GM12878 (cell line): ENCODE data around the gene LRRC4B. TPM values are rescaled to one million over a fixed set of nuclear protein-coding genes. Genes with fewer than 3 reads are reported as not detected.

Experiments used
- ATAC-seq: fragments of 200-7000 bp; cut with Tn5 transposase; 3 replicates; pipeline ENCODE4 v1.9.1; 2020; ENCODE audit warnings: mild to moderate bottlenecking, moderate library complexity
- BruUV-seq: library from RNA; stranded (reverse); fragments of 400-500 nt; replicated peaks from 2 replicates; lab custom pipeline; 2021; lab: Mats Ljungman, UMichigan
- CTCF ChIA-PET: fragments of 300-600 bp; sonication (Branson Sonifier 250); formaldehyde crosslinking; extraction: SDS; loops from one replicate; lab custom pipeline; 2021; ENCODE audit warnings: inconsistent platforms; lab: Yijun Ruan, JAX
- POLR2A ChIA-PET: fragments of 350-600 bp; formaldehyde crosslinking; extraction: SDS; loops from one replicate; lab custom pipeline; 2021; ENCODE audit warnings: inconsistent platforms; lab: Charles Lee
- RAD21 ChIA-PET: fragments of 300-600 bp; sonication (Branson Sonifier 250); formaldehyde crosslinking; loops from one replicate; lab custom pipeline; 2023; ENCODE audit warnings: antibody characterized with exemption; ENCODE audit not compliant: unreplicated experiment; lab: Charles Lee
- SMC1A ChIA-PET: fragments of 300-600 bp; sonication (Branson Sonifier 250); formaldehyde crosslinking; loops from one replicate; lab custom pipeline; 2023; ENCODE audit not compliant: unreplicated experiment, uncharacterized antibody; lab: Charles Lee
- DNase-seq: peaks from one replicate; pipeline ENCODE4 v3.0.0-alpha.2; 2011; ENCODE audit warnings: low read depth, low spot score
- FAIRE-seq: peaks from 3 replicates; lab custom pipeline; 2011; peaks lifted over from hg19 to GRCh38; lab: Jason Lieb, UNC
- H2AFZ ChIP-seq: 2 replicates; pipeline ENCODE4 v1.6.0; 2011; ENCODE audit warnings: low read depth, low read length, control low read depth; ENCODE audit not compliant: control insufficient read depth
- H3K27ac ChIP-seq: 2 replicates; pipeline ENCODE4 v1.5.1; 2011; ENCODE audit warnings: control low read depth; ENCODE audit not compliant: control insufficient read depth, insufficient read depth
- H3K27me3 ChIP-seq, 2 experiments: replicated peaks in 1 of 2; 2 replicates each; pipeline versions ENCODE4 v1.6.0 to v1.6.1; 2011; ENCODE audit warnings: low read length in 1 of 2; ENCODE audit not compliant: control insufficient read depth in 2 of 2, insufficient read depth in 2 of 2
- H3K36me3 ChIP-seq, 2 experiments: 2 replicates each; pipeline ENCODE4 v1.5.1; 2011; ENCODE audit warnings: low read length in 1 of 2; ENCODE audit not compliant: control insufficient read depth in 2 of 2, insufficient read depth in 2 of 2
- H3K4me1 ChIP-seq: 2 replicates; pipeline ENCODE4 v1.6.1; 2011; ENCODE audit warnings: mild to moderate bottlenecking, low read length, moderate library complexity, mixed read lengths; ENCODE audit not compliant: control insufficient read depth, insufficient read depth
- H3K4me2 ChIP-seq: 2 replicates; pipeline ENCODE4 v1.6.0; 2011; ENCODE audit warnings: control low read depth; ENCODE audit not compliant: control insufficient read depth, insufficient read depth
- H3K4me3 ChIP-seq: fragments of 200-600 bp; sonication (generic); 2 replicates; pipeline ENCODE4 v1.5.1; 2016
- H3K79me2 ChIP-seq: 2 replicates; pipeline ENCODE4 v1.6.0; 2011; ENCODE audit warnings: low read length; ENCODE audit not compliant: control insufficient read depth, insufficient read depth
- H3K9ac ChIP-seq: 2 replicates; pipeline ENCODE4 v1.8.0; 2011; ENCODE audit warnings: low read length, control low read depth, mixed read lengths; ENCODE audit not compliant: control insufficient read depth, insufficient read depth
- H3K9me3 ChIP-seq: replicated peaks from 3 replicates; pipeline ENCODE4 v1.5.1; 2011; ENCODE audit warnings: mild to moderate bottlenecking, low read length; ENCODE audit not compliant: control insufficient read depth, insufficient read depth
- H4K20me1 ChIP-seq: 2 replicates; pipeline ENCODE4 v1.6.0; 2011; ENCODE audit not compliant: control insufficient read depth, insufficient read depth
- BHLHE40 ChIP-seq, 2 experiments: fragments of 450-650 bp in 1 of 2; IDR thresholded peaks; 2 replicates each; pipeline ENCODE4 v1.6.1; 2011 to 2017; ENCODE audit warnings: low read depth in 2 of 2, borderline replicate concordance in 1 of 2, improper control_type of control experiment in 1 of 2, low read length in 1 of 2, mild to moderate bottlenecking in 1 of 2
- CHD4 ChIP-seq: fragments of 200-600 bp; sonication (generic); IDR thresholded peaks from 2 replicates; pipeline ENCODE4 v1.6.1; 2016; ENCODE audit warnings: mild to moderate bottlenecking
- CREM ChIP-seq: IDR thresholded peaks from 2 replicates; pipeline ENCODE4 v1.6.1; 2014; ENCODE audit warnings: antibody characterized with exemption, low read depth
- ESRRA ChIP-seq: IDR thresholded peaks from 2 replicates; pipeline ENCODE4 v1.6.1; 2012; ENCODE audit warnings: mild to moderate bottlenecking, low read length, improper control_type of control experiment
- FOXM1 ChIP-seq: IDR thresholded peaks from 2 replicates; pipeline ENCODE4 v1.6.1; 2012; ENCODE audit warnings: low read depth, mild to moderate bottlenecking, inconsistent platforms, low read length, moderate library complexity
- HDGF ChIP-seq: fragments of 450-650 bp; IDR thresholded peaks from 2 replicates; pipeline ENCODE4 v1.6.1; 2016; ENCODE audit warnings: antibody characterized with exemption
- MXI1 ChIP-seq: fragments of 150-350 bp; IDR thresholded peaks from 2 replicates; pipeline ENCODE4 v1.6.1; 2011; ENCODE audit warnings: low read depth, mild to moderate bottlenecking, inconsistent platforms, low read length, improper control_type of control experiment
- RAD51 ChIP-seq: fragments of 450-650 bp; IDR thresholded peaks from 2 replicates; pipeline ENCODE4 v1.6.1; 2016; ENCODE audit warnings: moderate library complexity, mild to moderate bottlenecking, inconsistent platforms
- SUPT20H ChIP-seq: IDR thresholded peaks from 2 replicates; pipeline ENCODE4 v1.6.1; 2011; ENCODE audit warnings: low read depth, mild to moderate bottlenecking, low read length, moderate library complexity, borderline replicate concordance; ENCODE audit not compliant: control insufficient read depth
- ZNF207 ChIP-seq: fragments of 450-650 bp; IDR thresholded peaks from 2 replicates; pipeline ENCODE4 v1.6.1; 2014; ENCODE audit warnings: antibody characterized with exemption, mild to moderate bottlenecking, borderline replicate concordance
- WGBS: methylation state at CpG from one replicate; pipeline ENCODE4 v1.1.6; 2016; ENCODE audit warnings: low lambda C conversion rate; ENCODE audit not compliant: insufficient replicate concordance, insufficient coverage; ENCODE audit errors: missing lambda C conversion rate; 5-methylcytosine and 5-hydroxymethylcytosine counted together
- in situ Hi-C: fragments of 300-500 bp; cut with MboI; formaldehyde crosslinking; loops from 9 replicates; pipeline ENCODE4 v1.14.3; 2018; ENCODE audit warnings: mixed read lengths
- intact Hi-C: fragments of 100-400 bp; cut with micrococcal nuclease; formaldehyde crosslinking; loops from one replicate; pipeline ENCODE4 v1.14.2; 2022; ENCODE audit not compliant: unreplicated experiment
- polyA plus RNA-seq, 11 experiments: library from polyadenylated mRNA; depleted of rRNA in 4 of 11; unstranded in 6 of 11; stranded (reverse) in 5 of 11; fragments of >200 nt; fragmentation: Nextera tagmentation in 4 of 11; fragmentation: Illumina TruSeq in 1 of 11; extraction: Ambion mirVana in 4 of 11; extraction: Trizol in 1 of 11; gene quantifications; 1 replicate in 1 of 11; 2 replicates in 10 of 11; pipeline versions ENCODE4 v1.2.1 to v1.2.3, GENCODE V29; 2011 to 2016; ENCODE audit warnings: inconsistent platforms in 2 of 11, missing spikeins in 2 of 11, low read depth in 1 of 11
- total RNA-seq, 4 experiments: library from RNA; depleted of rRNA in 3 of 4; stranded (reverse); fragments of >200 nt in 3 of 4; fragmentation: Illumina TruSeq in 1 of 4; extraction: Trizol in 1 of 4; gene quantifications; 2 replicates each; pipeline versions ENCODE4 v1.2.1 to v1.2.3, GENCODE V29; 2013 to 2021
- TF ChIP-seq, protein P1 (sequence below): fragments of 150-350 bp; IDR thresholded peaks from 2 replicates; pipeline ENCODE4 v1.6.1; 2016; ENCODE audit warnings: low read depth, low read length

Gene LRRC4B
- total and polyA plus RNA-seq, 10 of the 15 experiments (the other 5 are each of a cell fraction or from before 2014, with no cell fraction given), result 0.14 TPM; not detected in 9

GRCh38 chr19:50467566-50467965 is 100.7 kb downstream of the LRRC4B start:
- no peak for TF ChIP-seq CREM
- TF ChIP-seq, protein P1, sequence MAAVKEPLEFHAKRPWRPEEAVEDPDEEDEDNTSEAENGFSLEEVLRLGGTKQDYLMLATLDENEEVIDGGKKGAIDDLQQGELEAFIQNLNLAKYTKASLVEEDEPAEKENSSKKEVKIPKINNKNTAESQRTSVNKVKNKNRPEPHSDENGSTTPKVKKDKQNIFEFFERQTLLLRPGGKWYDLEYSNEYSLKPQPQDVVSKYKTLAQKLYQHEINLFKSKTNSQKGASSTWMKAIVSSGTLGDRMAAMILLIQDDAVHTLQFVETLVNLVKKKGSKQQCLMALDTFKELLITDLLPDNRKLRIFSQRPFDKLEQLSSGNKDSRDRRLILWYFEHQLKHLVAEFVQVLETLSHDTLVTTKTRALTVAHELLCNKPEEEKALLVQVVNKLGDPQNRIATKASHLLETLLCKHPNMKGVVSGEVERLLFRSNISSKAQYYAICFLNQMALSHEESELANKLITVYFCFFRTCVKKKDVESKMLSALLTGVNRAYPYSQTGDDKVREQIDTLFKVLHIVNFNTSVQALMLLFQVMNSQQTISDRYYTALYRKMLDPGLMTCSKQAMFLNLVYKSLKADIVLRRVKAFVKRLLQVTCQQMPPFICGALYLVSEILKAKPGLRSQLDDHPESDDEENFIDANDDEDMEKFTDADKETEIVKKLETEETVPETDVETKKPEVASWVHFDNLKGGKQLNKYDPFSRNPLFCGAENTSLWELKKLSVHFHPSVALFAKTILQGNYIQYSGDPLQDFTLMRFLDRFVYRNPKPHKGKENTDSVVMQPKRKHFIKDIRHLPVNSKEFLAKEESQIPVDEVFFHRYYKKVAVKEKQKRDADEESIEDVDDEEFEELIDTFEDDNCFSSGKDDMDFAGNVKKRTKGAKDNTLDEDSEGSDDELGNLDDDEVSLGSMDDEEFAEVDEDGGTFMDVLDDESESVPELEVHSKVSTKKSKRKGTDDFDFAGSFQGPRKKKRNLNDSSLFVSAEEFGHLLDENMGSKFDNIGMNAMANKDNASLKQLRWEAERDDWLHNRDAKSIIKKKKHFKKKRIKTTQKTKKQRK, result no peak
- TF ChIP-seq ZNF207, result no peak
- no peak for TF ChIP-seq FOXM1
- no peak for TF ChIP-seq ESRRA
- no peak for TF ChIP-seq SUPT20H
- no peak for TF ChIP-seq CHD4
- no peak for TF ChIP-seq HDGF
- no peak for TF ChIP-seq MXI1
- TF ChIP-seq BHLHE40 (IDR thresholded peaks at IDR 0.05; ENCODE audit: borderline replicate concordance in 1 of 2, low read depth in 2 of 2, low read length in 1 of 2), result no peak
- no peak for TF ChIP-seq RAD51
- no peak overlapping the region for H2AFZ ChIP-seq
- H3K79me2 ChIP-seq, result no peaks in the 10 kb centered on the region
- in situ Hi-C loops, result no loop called here
- H3K9ac ChIP-seq, result no peak overlapping the region
- H4K20me1 ChIP-seq, result no peaks in the 10 kb centered on the region
- ChIA-PET POLR2A (no interaction called here), RAD21 (no interaction called here), CTCF (no interaction called here), SMC1A (no interaction called here)
- no peak overlapping the region for H3K27ac ChIP-seq
- no peaks in the 10 kb centered on the region for H3K9me3 ChIP-seq
- ATAC-seq (no peak), FAIRE-seq (no peak), DNase-seq (no peak)
- H3K4me2 ChIP-seq, result no peak overlapping the region
- H3K27me3 ChIP-seq, result no peaks in the 10 kb centered on the region
- H3K4me3 ChIP-seq, result no peak overlapping the region
- WGBS, result 51% methylated on average over 12 of the region's 18 CpGs
- H3K4me1 ChIP-seq, result no peaks in the 10 kb centered on the region
- intact Hi-C loops, result no loop called here
- no peaks in the 10 kb centered on the region for H3K36me3 ChIP-seq
- no TSS peak for BruUV-seq

Other genes starting within 250 kb of the LRRC4B start
Only the 7 nearest of the 16 such genes appear.
- gene MYBPC2, start 135.5 kb downstream of the LRRC4B start, total RNA-seq (2014; rRNA removed), result 0.49 and 0.51 TPM in 2 replicates
- gene MYBPC2, start 135.5 kb downstream of the LRRC4B start, total RNA-seq (2014; rRNA removed; fragmentation: Illumina TruSeq; extraction: Trizol), result 0.37 and 0.67 TPM in 2 replicates
- 0.90 and 1.4 TPM in 2 replicates for gene MYBPC2, start 135.5 kb downstream of the LRRC4B start, total RNA-seq (2021)
- gene MYBPC2, start 135.5 kb downstream of the LRRC4B start, polyA plus RNA-seq (2011; rRNA removed), result 0.06 and 0.15 TPM in 2 replicates
- 0.56 and 0.73 TPM in 2 replicates for gene MYBPC2, start 135.5 kb downstream of the LRRC4B start, polyA plus RNA-seq (2014; fragmentation: Illumina TruSeq; extraction: Trizol)
- gene MYBPC2, start 135.5 kb downstream of the LRRC4B start, polyA plus RNA-seq (2014; fragmentation: Nextera tagmentation; extraction: Ambion mirVana), result under 1 TPM; 0.09 to 0.10 TPM
- gene MYBPC2, start 135.5 kb downstream of the LRRC4B start, polyA plus RNA-seq (2014; rRNA removed), result 0.65 and 0.72 TPM in 2 replicates
- 1 to 10 TPM; 1.9 to 2.6 TPM for gene MYBPC2, start 135.5 kb downstream of the LRRC4B start, polyA plus RNA-seq (2016; fragmentation: Nextera tagmentation; extraction: Ambion mirVana)
- 62.4 and 66.3 TPM in 2 replicates for gene EMC10, start 91.9 kb downstream of the LRRC4B start, total RNA-seq (2014; rRNA removed)
- 24.2 and 26.3 TPM in 2 replicates for gene EMC10, start 91.9 kb downstream of the LRRC4B start, total RNA-seq (2014; rRNA removed; fragmentation: Illumina TruSeq; extraction: Trizol)
- gene EMC10, start 91.9 kb downstream of the LRRC4B start, total RNA-seq (2021), result 76.2 and 77.3 TPM in 2 replicates
- 13.8 and 22.4 TPM in 2 replicates for gene EMC10, start 91.9 kb downstream of the LRRC4B start, polyA plus RNA-seq (2011; rRNA removed)
- 3.5 and 18.2 TPM in 2 replicates for gene EMC10, start 91.9 kb downstream of the LRRC4B start, polyA plus RNA-seq (2014; fragmentation: Illumina TruSeq; extraction: Trizol)
- 1 to 10 TPM; 2.5 to 5.5 TPM for gene EMC10, start 91.9 kb downstream of the LRRC4B start, polyA plus RNA-seq (2014; fragmentation: Nextera tagmentation; extraction: Ambion mirVana)
- gene EMC10, start 91.9 kb downstream of the LRRC4B start, polyA plus RNA-seq (2014; rRNA removed), result 61.0 and 69.1 TPM in 2 replicates
- 1 to 10 TPM; 6.8 to 8.9 TPM for gene EMC10, start 91.9 kb downstream of the LRRC4B start, polyA plus RNA-seq (2016; fragmentation: Nextera tagmentation; extraction: Ambion mirVana)
- 0.22 TPM in 1 of 2 replicates, not detected in the other for gene GARIN5A, start 91.6 kb downstream of the LRRC4B start, total RNA-seq (2014; rRNA removed)
- not detected in 2 replicates for gene GARIN5A, start 91.6 kb downstream of the LRRC4B start, total RNA-seq (2014; rRNA removed; fragmentation: Illumina TruSeq; extraction: Trizol)
- 0.37 TPM in 1 of 2 replicates, not detected in the other for gene GARIN5A, start 91.6 kb downstream of the LRRC4B start, total RNA-seq (2021)
- gene GARIN5A, start 91.6 kb downstream of the LRRC4B start, polyA plus RNA-seq (2011; rRNA removed), result 0.22 TPM in 1 of 2 replicates, not detected in the other
- not detected in 2 replicates for gene GARIN5A, start 91.6 kb downstream of the LRRC4B start, polyA plus RNA-seq (2014; fragmentation: Illumina TruSeq; extraction: Trizol)
- under 1 TPM in 1 of 2 experiments, not detected in 1; 0.18 TPM for gene GARIN5A, start 91.6 kb downstream of the LRRC4B start, polyA plus RNA-seq (2014; fragmentation: Nextera tagmentation; extraction: Ambion mirVana)
- gene GARIN5A, start 91.6 kb downstream of the LRRC4B start, polyA plus RNA-seq (2014; rRNA removed), result 0.53 TPM in 1 of 2 replicates, not detected in the other
- gene GARIN5A, start 91.6 kb downstream of the LRRC4B start, polyA plus RNA-seq (2016; fragmentation: Nextera tagmentation; extraction: Ambion mirVana), result 1 to 10 TPM in 1 of 2 experiments, under 1 TPM in 1; 0.25 to 1.2 TPM
- 17.0 and 21.0 TPM in 2 replicates for gene JOSD2, start 57.2 kb downstream of the LRRC4B start, total RNA-seq (2014; rRNA removed)
- 3.1 and 3.9 TPM in 2 replicates for gene JOSD2, start 57.2 kb downstream of the LRRC4B start, total RNA-seq (2014; rRNA removed; fragmentation: Illumina TruSeq; extraction: Trizol)
- gene JOSD2, start 57.2 kb downstream of the LRRC4B start, total RNA-seq (2021), result 22.7 and 24.5 TPM in 2 replicates
- gene JOSD2, start 57.2 kb downstream of the LRRC4B start, polyA plus RNA-seq (2011; rRNA removed), result 2.1 and 4.9 TPM in 2 replicates
- gene JOSD2, start 57.2 kb downstream of the LRRC4B start, polyA plus RNA-seq (2014; fragmentation: Illumina TruSeq; extraction: Trizol), result 0.91 TPM in 1 of 2 replicates, not detected in the other
- 1 to 10 TPM; 1.0 to 1.6 TPM for gene JOSD2, start 57.2 kb downstream of the LRRC4B start, polyA plus RNA-seq (2014; fragmentation: Nextera tagmentation; extraction: Ambion mirVana)
- gene JOSD2, start 57.2 kb downstream of the LRRC4B start, polyA plus RNA-seq (2014; rRNA removed), result 23.8 and 26.3 TPM in 2 replicates
- 10 to 100 TPM; 25.1 to 26.7 TPM for gene JOSD2, start 57.2 kb downstream of the LRRC4B start, polyA plus RNA-seq (2016; fragmentation: Nextera tagmentation; extraction: Ambion mirVana)
- gene ASPDH, start 54.5 kb downstream of the LRRC4B start, total RNA-seq (2014; rRNA removed), result not detected in 2 replicates
- not detected in 2 replicates for gene ASPDH, start 54.5 kb downstream of the LRRC4B start, total RNA-seq (2014; rRNA removed; fragmentation: Illumina TruSeq; extraction: Trizol)
- not detected in 2 replicates for gene ASPDH, start 54.5 kb downstream of the LRRC4B start, total RNA-seq (2021)
- gene ASPDH, start 54.5 kb downstream of the LRRC4B start, polyA plus RNA-seq (2011; rRNA removed), result not detected in 2 replicates
- gene ASPDH, start 54.5 kb downstream of the LRRC4B start, polyA plus RNA-seq (2014; fragmentation: Illumina TruSeq; extraction: Trizol), result not detected in 2 replicates
- not detected for gene ASPDH, start 54.5 kb downstream of the LRRC4B start, polyA plus RNA-seq (2014; fragmentation: Nextera tagmentation; extraction: Ambion mirVana)
- not detected in 2 replicates for gene ASPDH, start 54.5 kb downstream of the LRRC4B start, polyA plus RNA-seq (2014; rRNA removed)
- not detected for gene ASPDH, start 54.5 kb downstream of the LRRC4B start, polyA plus RNA-seq (2016; fragmentation: Nextera tagmentation; extraction: Ambion mirVana)
- gene SYT3, start 71.4 kb upstream of the LRRC4B start, total RNA-seq (2014; rRNA removed), result not detected in 2 replicates
- not detected in 2 replicates for gene SYT3, start 71.4 kb upstream of the LRRC4B start, total RNA-seq (2014; rRNA removed; fragmentation: Illumina TruSeq; extraction: Trizol)
- gene SYT3, start 71.4 kb upstream of the LRRC4B start, total RNA-seq (2021), result not detected in 2 replicates
- 0.03 and 0.05 TPM in 2 replicates for gene SYT3, start 71.4 kb upstream of the LRRC4B start, polyA plus RNA-seq (2011; rRNA removed)
- not detected in 2 replicates for gene SYT3, start 71.4 kb upstream of the LRRC4B start, polyA plus RNA-seq (2014; fragmentation: Illumina TruSeq; extraction: Trizol)
- not detected for gene SYT3, start 71.4 kb upstream of the LRRC4B start, polyA plus RNA-seq (2014; fragmentation: Nextera tagmentation; extraction: Ambion mirVana)
- 0.18 TPM in 1 of 2 replicates, not detected in the other for gene SYT3, start 71.4 kb upstream of the LRRC4B start, polyA plus RNA-seq (2014; rRNA removed)
- gene SYT3, start 71.4 kb upstream of the LRRC4B start, polyA plus RNA-seq (2016; fragmentation: Nextera tagmentation; extraction: Ambion mirVana), result not detected
- gene C19orf81, start 81.0 kb upstream of the LRRC4B start, total RNA-seq (2014; rRNA removed), result not detected in 2 replicates
- gene C19orf81, start 81.0 kb upstream of the LRRC4B start, total RNA-seq (2014; rRNA removed; fragmentation: Illumina TruSeq; extraction: Trizol), result not detected in 2 replicates
- 0.69 TPM in 1 of 2 replicates, not detected in the other for gene C19orf81, start 81.0 kb upstream of the LRRC4B start, total RNA-seq (2021)
- 0.36 TPM in 1 of 2 replicates, not detected in the other for gene C19orf81, start 81.0 kb upstream of the LRRC4B start, polyA plus RNA-seq (2011; rRNA removed)
- not detected in 2 replicates for gene C19orf81, start 81.0 kb upstream of the LRRC4B start, polyA plus RNA-seq (2014; fragmentation: Illumina TruSeq; extraction: Trizol)
- gene C19orf81, start 81.0 kb upstream of the LRRC4B start, polyA plus RNA-seq (2014; fragmentation: Nextera tagmentation; extraction: Ambion mirVana), result not detected
- not detected in 2 replicates for gene C19orf81, start 81.0 kb upstream of the LRRC4B start, polyA plus RNA-seq (2014; rRNA removed)
- gene C19orf81, start 81.0 kb upstream of the LRRC4B start, polyA plus RNA-seq (2016; fragmentation: Nextera tagmentation; extraction: Ambion mirVana), result not detected